H9 (cell line): ENCODE data around the gene DMD. TPM values are rescaled to one million over a fixed set of nuclear protein-coding genes. Genes with fewer than 3 reads are reported as not detected.

Experiments used
- DNase-seq: peaks from one replicate; pipeline ENCODE4 v3.0.0-alpha.2; 2017
- H2AFZ ChIP-seq: one replicate; pipeline ENCODE4 v1.6.1; 2013; ENCODE audit warnings: mild to moderate bottlenecking, low read length, control low read depth, moderate library complexity
- H2AK5ac ChIP-seq: 2 replicates; pipeline ENCODE4 v1.6.1; 2013; ENCODE audit warnings: low read length, control low read depth, mixed read lengths; ENCODE audit not compliant: insufficient read length
- H2BK120ac ChIP-seq: one replicate; pipeline ENCODE4 v1.6.1; 2013; ENCODE audit warnings: low read depth, mild to moderate bottlenecking, low read length, control low read depth, inconsistent platforms; ENCODE audit not compliant: poor library complexity, severe bottlenecking
- H2BK12ac ChIP-seq: 2 replicates; pipeline ENCODE4 v1.6.1; 2013; ENCODE audit warnings: low read length, control low read depth, mixed read lengths, low read depth; ENCODE audit not compliant: insufficient read length
- H2BK15ac ChIP-seq: 2 replicates; pipeline ENCODE4 v1.6.1; 2013; ENCODE audit warnings: low read depth, low read length, control low read depth
- H2BK20ac ChIP-seq: one replicate; pipeline ENCODE4 v1.6.1; 2013; ENCODE audit warnings: low read depth, mild to moderate bottlenecking, low read length, control low read depth, inconsistent platforms; ENCODE audit not compliant: poor library complexity, severe bottlenecking
- H2BK5ac ChIP-seq: 2 replicates; pipeline ENCODE4 v1.6.1; 2013; ENCODE audit warnings: low read length, control low read depth, mixed read lengths; ENCODE audit not compliant: insufficient read length
- H3K14ac ChIP-seq: 2 replicates; pipeline ENCODE4 v1.6.1; 2013; ENCODE audit warnings: low read length, control low read depth; ENCODE audit not compliant: insufficient read depth
- H3K18ac ChIP-seq: 2 replicates; pipeline ENCODE4 v1.6.1; 2013; ENCODE audit warnings: low read depth, mild to moderate bottlenecking, mixed read lengths, low read length, control low read depth; ENCODE audit not compliant: insufficient read length
- H3K23ac ChIP-seq: 2 replicates; pipeline ENCODE4 v1.6.1; 2013; ENCODE audit warnings: low read length, control low read depth, mixed read lengths, low read depth; ENCODE audit not compliant: insufficient read length
- H3K23me2 ChIP-seq: 2 replicates; pipeline ENCODE4 v1.6.1; 2013; ENCODE audit warnings: low read depth, mild to moderate bottlenecking, mixed read lengths, low read length, control low read depth; ENCODE audit not compliant: insufficient read length, poor library complexity, severe bottlenecking
- H3K27ac ChIP-seq: 2 replicates; pipeline ENCODE4 v1.5.1; 2013; ENCODE audit warnings: low read length, control low read depth, mixed read lengths, low read depth; ENCODE audit not compliant: insufficient read length
- H3K27me3 ChIP-seq: 2 replicates; pipeline ENCODE4 v1.6.1; 2013; ENCODE audit warnings: low read length, control low read depth, inconsistent platforms; ENCODE audit not compliant: insufficient read depth
- H3K4ac ChIP-seq: 2 replicates; pipeline ENCODE4 v1.6.1; 2013; ENCODE audit warnings: low read depth, mild to moderate bottlenecking, control low read depth, inconsistent platforms, low read length, moderate library complexity
- H3K4me1 ChIP-seq: 2 replicates; pipeline ENCODE4 v1.6.1; 2013; ENCODE audit warnings: low read length, control low read depth, inconsistent platforms; ENCODE audit not compliant: insufficient read depth
- H3K4me2 ChIP-seq: 2 replicates; pipeline ENCODE4 v1.6.1; 2013; ENCODE audit warnings: low read length, control low read depth, mixed read lengths; ENCODE audit not compliant: insufficient read length, insufficient read depth
- H3K56ac ChIP-seq: 2 replicates; pipeline ENCODE4 v1.6.1; 2013; ENCODE audit warnings: low read depth, mild to moderate bottlenecking, mixed read lengths, low read length, control low read depth; ENCODE audit not compliant: insufficient read length
- H3K79me1 ChIP-seq: 2 replicates; pipeline ENCODE4 v1.6.1; 2013; ENCODE audit warnings: low read depth, mild to moderate bottlenecking, moderate library complexity, low read length, control low read depth, inconsistent platforms; ENCODE audit not compliant: insufficient read depth, poor library complexity, severe bottlenecking
- H3K79me2 ChIP-seq: 2 replicates; pipeline ENCODE4 v1.6.1; 2013; ENCODE audit warnings: low read length, control low read depth, inconsistent platforms; ENCODE audit not compliant: insufficient read depth
- H3K9ac ChIP-seq: 2 replicates; pipeline ENCODE4 v1.6.1; 2013; ENCODE audit warnings: low read length, control low read depth, mixed read lengths; ENCODE audit not compliant: insufficient read length; ENCODE audit errors: extremely low read depth
- H3K9me3 ChIP-seq: one replicate; pipeline ENCODE4 v1.6.1; 2013; ENCODE audit warnings: low read depth, low read length, inconsistent platforms; ENCODE audit not compliant: control insufficient read depth
- H3T11ph ChIP-seq: one replicate; pipeline ENCODE4 v1.6.1; 2013; ENCODE audit warnings: mild to moderate bottlenecking, low read length, control low read depth, inconsistent platforms
- H4K20me1 ChIP-seq: one replicate; pipeline ENCODE4 v1.6.1; 2013; ENCODE audit not compliant: control insufficient read depth, insufficient read length, insufficient read depth
- H4K5ac ChIP-seq: 2 replicates; pipeline ENCODE4 v1.6.1; 2013; ENCODE audit warnings: low read depth, mild to moderate bottlenecking, mixed read lengths, low read length, control low read depth; ENCODE audit not compliant: insufficient read length
- H4K8ac ChIP-seq: replicated peaks from 2 replicates; pipeline ENCODE4 v1.6.1; 2013; ENCODE audit warnings: low read length, control low read depth, mixed read lengths, low read depth; ENCODE audit not compliant: insufficient read length
- H4K91ac ChIP-seq: 2 replicates; pipeline ENCODE4 v1.6.1; 2013; ENCODE audit warnings: low read depth, mild to moderate bottlenecking, moderate library complexity, mixed read lengths, low read length, control low read depth; ENCODE audit not compliant: insufficient read length
- H3K27ac Mint-ChIP-seq, 3 experiments: 2 replicates in 2 of 3; 3 replicates in 1 of 3; pipeline ENCODE4 v1.8.0; 2020 to 2021; ENCODE audit warnings: mixed read lengths in 3 of 3, mild to moderate bottlenecking in 1 of 3, moderate library complexity in 1 of 3
- H3K27me3 Mint-ChIP-seq: 2 replicates; pipeline ENCODE4 v1.8.0; 2021; ENCODE audit warnings: low read depth, mild to moderate bottlenecking, moderate library complexity, mixed read lengths
- H3K36me3 Mint-ChIP-seq, 3 experiments: 2 replicates in 2 of 3; 3 replicates in 1 of 3; pipeline ENCODE4 v1.8.0; 2020 to 2021; ENCODE audit warnings: low read depth in 3 of 3, mixed read lengths in 3 of 3; ENCODE audit not compliant: insufficient read depth in 1 of 3
- H3K4me1 Mint-ChIP-seq, 2 experiments: 2 replicates each; pipeline ENCODE4 v1.8.0; 2020; ENCODE audit warnings: mixed read lengths in 2 of 2
- H3K4me3 Mint-ChIP-seq, 2 experiments: 2 replicates in 1 of 2; 3 replicates in 1 of 2; pipeline ENCODE4 v1.8.0; 2020 to 2021; ENCODE audit warnings: mild to moderate bottlenecking in 2 of 2, mixed read lengths in 2 of 2, moderate library complexity in 1 of 2
- H3K9me3 Mint-ChIP-seq, 2 experiments: 2 replicates in 1 of 2; 3 replicates in 1 of 2; pipeline ENCODE4 v1.8.0; 2020; ENCODE audit warnings: mild to moderate bottlenecking in 2 of 2, mixed read lengths in 2 of 2, moderate library complexity in 1 of 2
- WGBS: extraction: QIAGEN DNeasy Blood & Tissue Kit; methylation state at CpG from one replicate; pipeline ENCODE4 v1.1.7; 2013; ENCODE audit warnings: missing lambda C conversion rate, low lambda C conversion rate, mixed read lengths; ENCODE audit not compliant: insufficient read length; ENCODE audit errors: extremely low coverage; 5-methylcytosine and 5-hydroxymethylcytosine counted together
- total RNA-seq: library from RNA; stranded (reverse); gene quantifications from 2 replicates; pipeline ENCODE4 v1.2.1, GENCODE V29; 2021
- TF ChIP-seq, protein P1 (sequence below): fragments of 200-600 bp; sonication (generic); conservative IDR thresholded peaks from 3 replicates; pipeline ENCODE4 v1.8.0; 2021; ENCODE audit warnings: antibody characterized with exemption, mild to moderate bottlenecking

Gene DMD
- total RNA-seq, 1 experiment from 2014 or later: 3.8 TPM

DNA sequence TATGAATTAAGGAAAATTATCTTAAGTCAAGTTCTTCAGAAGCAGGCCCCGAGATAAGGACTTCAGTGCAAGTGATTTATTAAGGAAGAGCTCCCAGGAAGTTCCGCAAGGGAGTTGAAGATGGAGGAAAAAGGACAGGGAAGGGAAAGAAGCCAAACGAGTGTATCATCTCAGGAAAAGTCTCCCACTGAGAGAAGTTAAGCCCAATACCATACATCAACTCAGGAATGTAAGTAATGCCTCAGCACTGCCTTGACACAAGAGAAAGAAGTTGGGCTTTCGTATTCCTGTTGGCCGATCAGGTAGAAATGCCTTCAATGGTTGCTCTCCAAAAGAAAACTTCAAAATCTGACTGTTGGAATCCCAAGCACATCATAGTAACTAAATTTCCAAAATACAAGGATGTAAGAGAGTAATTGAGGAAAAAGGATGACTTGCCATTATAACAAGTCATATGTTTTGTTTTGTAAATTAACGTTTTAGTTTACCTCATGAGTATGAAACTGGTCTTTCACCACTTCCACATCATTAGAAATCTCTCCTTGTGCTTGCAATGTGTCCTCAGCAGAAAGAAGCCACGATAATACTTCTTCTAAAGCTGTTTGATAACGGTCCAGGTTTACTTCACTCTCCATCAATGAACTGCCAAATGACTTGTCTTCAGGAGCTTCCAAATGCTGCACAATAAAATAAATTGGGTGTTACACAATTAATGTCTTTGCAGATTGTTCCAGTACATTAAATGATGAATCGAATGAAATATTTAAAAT, 566.7 kb downstream of the DMD start:
- Histone ChIP-seq H3K18ac (no peak overlapping the region), H3K23ac (no peak overlapping the region), H3K9me3 (no peaks in the 10 kb centered on the region), H4K8ac (no peak overlapping the region), H4K20me1 (no peaks in the 10 kb centered on the region), H3K56ac (no peak overlapping the region), H2BK20ac (no peak overlapping the region), H4K91ac (no peak overlapping the region), H3K4me1 (no peaks in the 10 kb centered on the region; the same call in 1 of the 2 replicates), H3K27me3 (no peaks in the 10 kb centered on the region), H2AFZ (no peak overlapping the region), H3K4me2 (no peak overlapping the region), H2BK120ac (no peak overlapping the region), H2AK5ac (no peak overlapping the region), H3K4ac (no peak overlapping the region), H4K5ac (no peak overlapping the region), H2BK15ac (no peak overlapping the region), H3K9ac (no peak overlapping the region), H2BK5ac (no peak overlapping the region), H3K14ac (no peak overlapping the region), H3K79me2 (no peaks in the 10 kb centered on the region), H3K23me2 (no peaks in the 10 kb centered on the region), H2BK12ac (no peak overlapping the region), H3K27ac (no peak overlapping the region), H3K79me1 (no peaks in the 10 kb centered on the region), H3T11ph (no peak overlapping the region)
- H3K27ac Mint-ChIP-seq: peak overlapping the region in 1 of 3 experiments; percentile 50; a peak in 1 of 7 replicates
- H3K4me1 Mint-ChIP-seq: peaks cover 10 to 19% of the 10 kb centered on the region in 2 experiments
- no peaks in the 10 kb centered on the region; the same call in 1 of the 2 replicates for H3K27me3 Mint-ChIP-seq
- TF ChIP-seq, protein P1, sequence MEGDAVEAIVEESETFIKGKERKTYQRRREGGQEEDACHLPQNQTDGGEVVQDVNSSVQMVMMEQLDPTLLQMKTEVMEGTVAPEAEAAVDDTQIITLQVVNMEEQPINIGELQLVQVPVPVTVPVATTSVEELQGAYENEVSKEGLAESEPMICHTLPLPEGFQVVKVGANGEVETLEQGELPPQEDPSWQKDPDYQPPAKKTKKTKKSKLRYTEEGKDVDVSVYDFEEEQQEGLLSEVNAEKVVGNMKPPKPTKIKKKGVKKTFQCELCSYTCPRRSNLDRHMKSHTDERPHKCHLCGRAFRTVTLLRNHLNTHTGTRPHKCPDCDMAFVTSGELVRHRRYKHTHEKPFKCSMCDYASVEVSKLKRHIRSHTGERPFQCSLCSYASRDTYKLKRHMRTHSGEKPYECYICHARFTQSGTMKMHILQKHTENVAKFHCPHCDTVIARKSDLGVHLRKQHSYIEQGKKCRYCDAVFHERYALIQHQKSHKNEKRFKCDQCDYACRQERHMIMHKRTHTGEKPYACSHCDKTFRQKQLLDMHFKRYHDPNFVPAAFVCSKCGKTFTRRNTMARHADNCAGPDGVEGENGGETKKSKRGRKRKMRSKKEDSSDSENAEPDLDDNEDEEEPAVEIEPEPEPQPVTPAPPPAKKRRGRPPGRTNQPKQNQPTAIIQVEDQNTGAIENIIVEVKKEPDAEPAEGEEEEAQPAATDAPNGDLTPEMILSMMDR: no peak
- WGBS: no CpG with 5 or more reads among the region's 9 CpGs
- no peak for DNase-seq
- peaks cover 0 to 13% of the 10 kb centered on the region in 2 experiments; a peak in 3 of 5 replicates for H3K9me3 Mint-ChIP-seq
- no peaks in the 10 kb centered on the region for H3K36me3 Mint-ChIP-seq
- H3K4me3 Mint-ChIP-seq: no peak overlapping the region
